Metanephros (tissue), 1 donor: ENCODE results near the gene FNDC11. TPM values are rescaled to one million over a fixed set of nuclear protein-coding genes. Genes with fewer than 3 reads are reported as not detected.

Experiments
- total RNA-seq: library from RNA; depleted of rRNA; stranded (reverse); fragments of >200 nt; gene quantifications from one replicate; pipeline ENCODE4 v1.2.3, GENCODE V29; 2014

Gene FNDC11
- total RNA-seq: 1.6 TPM

DNA sequence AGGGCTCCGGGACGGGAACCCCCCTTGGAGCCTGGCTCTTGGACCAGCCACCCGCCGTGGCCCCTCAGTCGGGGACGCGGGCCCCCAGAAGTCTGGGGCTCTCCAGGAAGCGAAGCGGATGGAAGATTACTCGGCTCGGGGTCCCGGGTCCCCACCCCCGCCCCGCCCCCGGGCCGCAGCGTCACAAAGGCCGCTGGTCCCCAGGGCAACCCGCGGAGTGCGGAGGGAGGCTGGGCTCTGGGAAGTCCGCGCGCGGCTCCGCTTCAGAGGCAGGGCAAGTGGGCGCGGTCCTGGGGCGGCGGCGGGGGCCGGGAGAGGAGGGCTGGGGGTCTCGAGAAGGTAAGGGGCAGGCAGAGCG, at the start of gene FNDC11:
FNDC11 (plus strand) TSS at position 227 of the 358 bp plus-strand sequence. CDS start 1,505 bp downstream, outside the sequence.

GRCh38 chr20:63520504-63520933, 33.4 kb upstream of the FNDC11 start, which contains the start of gene PPDPF:
TSS of gene PPDPF (plus strand) at chr20:63520765. CDS start at chr20:63521309, 544 bp downstream.

GRCh38 chr20:63536997-63537524, 16.9 kb upstream of the FNDC11 start, which contains the start of gene PTK6:
TSS of gene PTK6 (minus strand) at chr20:63537376. CDS start at chr20:63537314, 62 bp downstream.

GRCh38 chr20:63547725-63548480, 6.1 kb upstream of the FNDC11 start, which contains the start of gene SRMS:
TSS of gene SRMS (minus strand) at chr20:63547749. CDS start at chr20:63547463, 286 bp downstream.

GRCh38 chr20:63574156-63574828, 20.3 kb downstream of the FNDC11 start, which contains the start of gene HELZ2:
TSS of gene HELZ2 (minus strand) at chr20:63574239. CDS start at chr20:63572385, 1,854 bp downstream.

Other genes with a start within 250 kb of the FNDC11 start
- gene CHRNA4, start 192.8 kb upstream of the FNDC11 start, total RNA-seq: 13.1 TPM
- gene KCNQ2, start 81.5 kb upstream of the FNDC11 start, total RNA-seq: 5.2 TPM
- 139 TPM for gene EEF1A2, start 55.1 kb upstream of the FNDC11 start, total RNA-seq
- 200 TPM for gene PPDPF, start 33.4 kb upstream of the FNDC11 start, total RNA-seq
- 0.76 TPM for gene PTK6, start 16.8 kb upstream of the FNDC11 start, total RNA-seq
- gene SRMS, start 6.4 kb upstream of the FNDC11 start, total RNA-seq: 0.12 TPM
- gene HELZ2, start 20.1 kb downstream of the FNDC11 start, total RNA-seq: 29.0 TPM
- gene GMEB2, start 72.9 kb downstream of the FNDC11 start, total RNA-seq: 14.0 TPM
- gene STMN3, start 99.3 kb downstream of the FNDC11 start, total RNA-seq: 20.6 TPM
- 30.5 TPM for gene RTEL1, start 104.2 kb downstream of the FNDC11 start, total RNA-seq
- gene TNFRSF6B, start 142.5 kb downstream of the FNDC11 start, total RNA-seq: 4.3 TPM
- gene ARFRP1, start 153.8 kb downstream of the FNDC11 start, total RNA-seq: 36.9 TPM
- 16.8 TPM for gene ZGPAT, start 153.9 kb downstream of the FNDC11 start, total RNA-seq
- 7.5 TPM for gene LIME1, start 182.5 kb downstream of the FNDC11 start, total RNA-seq
- 50.4 TPM for gene SLC2A4RG, start 185.6 kb downstream of the FNDC11 start, total RNA-seq